GM19452 (cell line): ENCODE data around the gene FRAS1.
"Not testable (repeated sequence)": the region's sequence is repeated elsewhere in the genome, so short reads cannot be mapped to it uniquely, and the experiment has no call there.

ENCODE experiments used
- ATAC-seq: cut with Tn5 transposase; IDR thresholded peaks from one replicate; pipeline ENCODE4 v1.9.1; 2021; ENCODE audit not compliant: unreplicated experiment

The FRAS1 gene

GRCh38 chr4:78058591-78059523 is 1.7 kb downstream of the FRAS1 start:
- ATAC-seq: no peak

GRCh38 chr4:78059524-78059889 is 2.4 kb downstream of the FRAS1 start:
- no peak for ATAC-seq

GRCh38 chr4:78059938-78060337 is 2.8 kb downstream of the FRAS1 start:
- no peak for ATAC-seq

GRCh38 chr4:78061939-78062570 is 4.9 kb downstream of the FRAS1 start:
- no peak for ATAC-seq

GRCh38 chr4:78065508-78066192 is 8.5 kb downstream of the FRAS1 start:
- ATAC-seq: no peak

- no peak for ATAC-seq
Observed at GRCh38 chr4:78068481-78068880, 11.4 kb downstream of the FRAS1 start.

- ATAC-seq: no peak
Observed at GRCh38 chr4:78069319-78069718, 12.2 kb downstream of the FRAS1 start.

GRCh38 chr4:78069859-78070258 is 12.7 kb downstream of the FRAS1 start:
- ATAC-seq: no peak

GRCh38 chr4:78070731-78071282 is 13.7 kb downstream of the FRAS1 start:
- no peak for ATAC-seq

- no peak for ATAC-seq
Observed at GRCh38 chr4:78074759-78075158, 17.6 kb downstream of the FRAS1 start.

GRCh38 chr4:78075986-78076385 is 18.9 kb downstream of the FRAS1 start:
- ATAC-seq: no peak

GRCh38 chr4:78078101-78078500 is 21.0 kb downstream of the FRAS1 start:
- no peak for ATAC-seq

GRCh38 chr4:78079726-78080430 is 22.8 kb downstream of the FRAS1 start:
- no peak for ATAC-seq

GRCh38 chr4:78081541-78081940 is 24.4 kb downstream of the FRAS1 start:
- ATAC-seq: no peak

GRCh38 chr4:78083035-78083434 is 25.9 kb downstream of the FRAS1 start:
- no peak for ATAC-seq

- ATAC-seq: no peak
Observed at GRCh38 chr4:78091534-78091933, 34.4 kb downstream of the FRAS1 start.

GRCh38 chr4:78092350-78092749 is 35.2 kb downstream of the FRAS1 start:
- ATAC-seq: not testable (repeated sequence)

- ATAC-seq: no peak
Observed at GRCh38 chr4:78092850-78093249, 35.7 kb downstream of the FRAS1 start.

- ATAC-seq: no peak
Observed at GRCh38 chr4:78095081-78095480, 38.0 kb downstream of the FRAS1 start.

- ATAC-seq: no peak
Observed at GRCh38 chr4:78099058-78099457, 41.9 kb downstream of the FRAS1 start.

- ATAC-seq: no peak
Observed at GRCh38 chr4:78100060-78100459, 42.9 kb downstream of the FRAS1 start.
